SK-MEL-5 (cell line): ENCODE data around the gene CDH24. TPM values are rescaled to one million over a fixed set of nuclear protein-coding genes. Genes with fewer than 3 reads are reported as not detected.
A peak's percentile ranks its signal among the peaks of the same experiment; 100 is the strongest.
"Not testable (repeated sequence)": the region's sequence is repeated elsewhere in the genome, so short reads cannot be mapped to it uniquely, and the experiment has no call there.

Experiments
- DNase-seq: peaks from one replicate; pipeline ENCODE4 v3.0.0-alpha.2; 2016; ENCODE audit warnings: low read depth, low spot score
- in situ Hi-C: cut with HindIII; loops from 2 replicates; pipeline ENCODE4 v1.10.0; 2016; ENCODE audit warnings: low sequenced_read_pairs, high pct_unique_total_duplicates, low pct_unique_long_range_greater_than_20kb
- total RNA-seq: library from RNA; depleted of rRNA; stranded (reverse); fragments of >200 nt; shearing (Covaris generic); gene quantifications from 2 replicates; pipeline ENCODE4 v1.2.3, GENCODE V29; 2014

Gene CDH24
- total RNA-seq, 1 experiment from 2014 or later: 1.1 TPM

DNA sequence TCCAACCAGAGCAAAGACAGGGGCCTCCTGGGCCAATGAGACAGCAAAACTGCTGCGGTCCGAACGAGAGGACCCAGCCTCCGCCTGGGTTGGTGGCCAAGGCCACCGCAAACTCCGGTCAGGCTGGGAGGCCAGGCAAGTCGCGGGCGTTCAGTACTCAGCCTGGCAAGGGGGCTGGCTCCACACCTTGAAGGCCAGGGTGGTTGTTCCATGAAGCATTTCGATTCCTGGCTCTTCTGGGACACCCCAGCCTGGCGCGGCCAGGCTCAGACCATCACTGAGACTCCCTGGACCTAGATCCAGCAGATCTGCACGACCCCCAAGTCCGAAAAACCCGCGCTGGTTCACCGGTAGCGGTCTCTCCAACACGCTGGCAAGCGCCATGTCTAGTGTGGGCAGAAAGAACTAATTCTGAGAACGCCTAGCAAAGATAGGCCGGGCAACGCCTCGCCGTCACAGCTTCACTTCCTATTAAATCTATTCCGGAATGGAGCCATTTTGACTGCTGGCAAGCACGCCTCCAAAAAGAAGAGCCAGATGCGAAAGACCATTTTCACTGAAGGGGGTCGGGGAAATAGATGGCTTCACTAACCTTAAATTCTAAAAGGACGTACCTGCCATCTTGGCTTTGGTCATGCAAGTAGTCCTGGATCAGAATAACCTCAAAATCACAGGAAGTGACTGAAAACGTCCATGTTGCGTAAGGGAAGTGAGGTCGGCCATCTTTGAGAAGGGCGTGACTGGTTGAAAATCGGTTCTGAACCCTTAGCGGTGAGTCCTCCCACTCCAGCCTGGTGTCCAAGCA, 22.6 kb downstream of the CDH24 start, which contains the start of gene PSMB5:
TSS of gene PSMB5 (minus strand) at position 403 of the 805 bp plus-strand sequence. CDS start at position 384, 19 bp downstream.
- DNase-seq: peak; percentile 96
- in situ Hi-C loops: no loop called here

DNA sequence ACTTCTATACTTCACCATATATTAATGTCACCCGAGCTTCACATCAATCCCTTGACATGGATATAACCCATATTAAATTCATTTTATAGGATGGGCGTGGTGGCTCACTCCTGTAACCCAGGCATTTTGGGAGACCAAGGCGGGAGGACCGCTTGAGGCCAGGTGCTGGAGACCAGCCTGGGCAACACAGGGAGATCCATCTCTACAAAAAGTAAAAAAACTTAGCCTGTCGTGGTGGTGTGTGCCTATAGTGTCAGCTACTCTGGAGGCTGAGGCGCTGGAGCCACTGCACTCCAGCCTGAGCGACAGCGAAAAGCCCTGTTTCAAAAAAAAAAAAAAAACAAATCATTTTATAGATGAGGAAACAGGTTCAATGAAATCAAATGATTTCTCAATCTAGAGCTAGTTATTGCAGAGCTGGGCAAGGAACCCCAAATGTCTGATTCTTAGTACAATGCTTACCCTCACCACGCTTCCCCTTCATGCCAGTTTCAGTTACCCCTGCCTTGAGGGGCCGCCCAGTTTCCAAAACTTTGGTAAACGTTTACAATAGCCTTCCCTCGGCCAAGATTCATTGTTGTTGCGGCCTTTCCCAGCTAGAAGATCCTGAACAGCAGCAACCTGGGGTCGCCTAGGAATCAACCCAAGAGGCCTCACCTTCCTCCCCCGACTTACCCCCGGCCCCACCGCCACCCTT, 23.4 kb downstream of the CDH24 start:
- in situ Hi-C loops: no loop called here
- DNase-seq: no peak

DNA sequence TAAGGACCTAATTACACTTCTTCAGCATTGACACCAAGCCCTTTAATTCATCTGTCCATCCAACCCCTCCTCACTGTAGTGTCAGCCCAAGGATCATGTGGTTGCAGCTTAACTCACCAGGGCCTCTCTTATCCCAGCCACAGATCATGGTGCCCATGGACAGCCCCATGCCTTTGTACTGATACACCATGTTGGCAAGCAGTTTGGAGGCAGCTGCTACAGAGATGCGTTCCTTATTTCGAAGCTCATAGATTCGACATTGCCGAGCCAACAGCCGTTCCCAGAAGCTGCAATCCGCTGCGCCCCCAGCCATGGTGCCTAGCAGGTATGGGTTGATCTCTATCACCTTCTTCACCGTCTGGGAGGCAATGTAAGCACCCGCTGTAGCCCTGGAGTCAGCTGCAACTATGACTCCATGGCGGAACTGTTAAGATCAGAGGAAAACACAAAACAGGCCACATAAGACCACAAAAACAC, 24.0 kb downstream of the CDH24 start:
- in situ Hi-C loops: no loop called here
- DNase-seq: no peak

DNA sequence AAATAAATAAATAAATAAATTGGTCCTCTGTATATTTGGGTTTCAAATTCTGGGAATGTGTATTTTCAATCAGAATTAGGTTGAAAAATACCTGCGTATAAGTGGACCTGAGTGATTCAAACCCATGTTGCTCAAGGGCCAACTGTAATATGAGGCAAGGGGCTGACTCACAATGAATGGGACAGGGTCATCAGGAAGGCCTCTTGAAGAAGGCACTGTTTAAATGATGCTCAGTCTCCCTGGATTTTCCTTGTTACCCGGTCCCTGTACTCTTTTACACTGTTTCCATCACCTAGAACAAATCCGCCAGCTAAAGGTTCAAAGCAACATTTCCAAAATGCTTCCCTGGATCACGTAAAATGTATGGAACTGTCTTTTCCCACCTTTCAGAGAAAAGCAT, 26.4 kb downstream of the CDH24 start:
- in situ Hi-C loops: no loop called here

DNA sequence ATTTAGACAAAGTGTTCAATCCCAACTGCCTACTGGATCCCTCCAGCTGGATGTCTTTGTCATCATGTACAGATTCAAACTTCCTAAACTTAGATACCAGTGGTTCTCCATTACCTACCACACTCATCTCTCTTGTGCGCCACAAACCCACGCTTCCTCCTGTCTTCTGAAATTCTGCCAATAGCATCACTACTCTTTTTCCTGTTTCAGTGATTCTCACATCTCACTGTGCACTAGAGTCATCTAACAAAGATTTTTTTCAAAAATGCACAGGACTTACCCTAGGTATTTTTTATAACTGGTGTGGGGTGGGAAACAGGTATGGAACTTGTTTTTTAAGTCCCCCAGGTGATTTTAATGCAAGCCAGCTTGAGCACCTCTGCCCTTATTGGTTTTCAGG, 28.5 kb downstream of the CDH24 start:
- in situ Hi-C loops: no loop called here
- no peak for DNase-seq

More for the DNA sequence above, 26.4 kb downstream of the CDH24 start:
- DNase-seq: no peak

DNA sequence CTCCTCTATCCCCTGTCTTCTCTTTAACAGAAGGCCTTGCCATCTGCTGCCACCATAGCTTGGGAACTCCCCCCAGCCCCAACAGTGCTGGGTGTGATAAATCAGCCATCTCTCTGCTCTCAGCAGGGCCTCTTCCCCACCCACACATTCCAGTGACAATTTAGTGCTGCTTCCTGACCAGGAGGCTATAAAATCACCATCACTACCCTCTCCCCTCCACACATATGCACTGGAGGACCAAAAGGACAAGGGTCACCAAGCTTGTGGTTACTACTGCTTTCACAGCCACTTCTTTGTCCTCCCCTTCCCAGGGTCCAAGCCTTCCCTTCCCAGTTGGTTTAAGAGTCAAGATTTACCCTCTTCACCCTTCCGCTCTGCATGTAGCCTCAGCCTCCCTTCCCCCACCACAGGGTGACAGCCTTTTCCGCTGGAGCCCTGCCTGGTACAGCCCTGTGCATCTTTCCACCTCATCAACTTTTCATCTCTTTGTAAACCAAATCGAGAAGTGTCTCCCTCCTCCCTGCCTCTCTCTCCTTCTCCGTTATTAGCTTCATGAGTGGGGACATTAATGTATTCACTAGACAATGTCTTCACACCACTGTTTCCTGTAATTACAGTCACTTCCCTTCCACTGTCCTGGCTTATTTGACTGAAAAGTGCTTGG, 32.0 kb downstream of the CDH24 start:
- in situ Hi-C loops: no loop called here
- DNase-seq: no peak

DNA sequence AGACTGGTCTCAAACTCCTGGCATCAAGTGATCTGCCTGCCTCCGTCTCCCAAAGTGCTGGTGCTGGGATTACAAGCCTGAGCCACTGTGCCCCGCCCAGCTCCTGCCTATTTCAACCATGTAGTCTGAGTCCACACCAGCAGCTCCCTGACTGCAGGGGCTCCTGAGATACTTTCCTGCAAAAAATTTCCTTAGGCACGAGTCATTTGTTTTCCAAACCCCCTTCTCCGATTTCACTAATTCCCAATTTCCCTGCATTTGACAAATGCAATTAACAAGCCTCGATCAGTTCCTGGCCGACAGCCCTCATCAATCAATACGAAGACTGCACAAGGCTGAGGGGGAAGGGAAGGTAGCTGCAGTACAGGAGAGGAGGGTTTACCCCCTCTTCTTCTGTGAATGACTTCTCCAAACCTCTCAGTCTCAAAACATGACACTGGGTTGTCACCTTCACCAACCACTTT, 32.7 kb downstream of the CDH24 start:
- in situ Hi-C loops: no loop called here

DNA sequence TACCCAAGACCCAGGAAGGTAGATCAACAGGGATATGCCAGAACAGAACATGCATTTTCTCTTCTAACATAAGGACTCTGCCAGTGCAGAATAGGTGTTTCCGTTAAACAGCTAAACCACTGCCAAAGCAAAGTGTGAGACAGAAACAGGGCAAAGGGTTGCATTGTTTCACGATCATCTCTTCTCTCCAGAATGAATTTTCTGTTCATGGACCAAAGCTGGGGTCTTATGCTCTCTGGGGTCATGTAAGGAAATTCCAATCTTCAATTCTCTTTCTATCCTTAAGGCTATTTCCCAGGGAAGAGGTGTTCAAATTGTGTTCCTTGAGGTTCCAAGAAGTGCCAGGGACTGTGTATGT, 33.5 kb downstream of the CDH24 start:
- in situ Hi-C loops: no loop called here
- DNase-seq: no peak

More for the DNA sequence above, 32.7 kb downstream of the CDH24 start:
- DNase-seq: no peak

DNA sequence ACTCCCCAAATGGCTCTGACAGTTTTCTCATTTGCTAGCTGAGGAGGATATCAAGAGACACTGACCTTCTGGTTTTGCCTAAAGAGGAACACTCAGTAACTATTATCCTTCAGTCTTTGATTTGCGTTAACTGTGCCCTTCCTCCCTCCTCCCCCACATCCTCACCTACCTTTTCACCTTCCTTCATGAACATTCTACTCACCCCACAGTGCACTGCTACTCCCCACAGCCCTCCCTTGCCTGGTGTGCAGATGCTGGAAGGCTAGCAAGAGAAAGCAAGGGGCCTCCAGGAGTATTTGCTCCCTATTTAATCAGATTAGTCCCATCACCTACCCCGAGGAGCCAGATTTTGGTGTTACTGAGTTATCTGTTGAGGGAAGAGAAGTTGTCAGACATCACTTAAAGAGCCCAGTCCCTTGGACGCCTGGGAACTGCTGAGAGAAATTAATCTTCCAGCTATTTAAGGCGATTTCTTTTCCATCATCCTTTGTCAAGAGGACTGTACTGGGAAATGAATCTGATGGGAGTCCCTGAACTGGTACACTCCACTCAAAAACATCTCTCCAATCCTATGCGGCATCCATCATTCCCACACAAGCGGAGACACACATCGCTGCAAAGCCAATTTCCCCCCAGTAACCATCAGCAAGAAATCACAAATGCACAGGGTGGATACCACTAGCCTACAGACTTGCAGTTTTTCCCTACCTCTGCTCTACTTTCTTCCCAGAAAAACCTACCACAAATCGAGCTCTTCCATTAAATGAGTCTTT, 34.1 kb downstream of the CDH24 start:
- in situ Hi-C loops: no loop called here
- no peak for DNase-seq

DNA sequence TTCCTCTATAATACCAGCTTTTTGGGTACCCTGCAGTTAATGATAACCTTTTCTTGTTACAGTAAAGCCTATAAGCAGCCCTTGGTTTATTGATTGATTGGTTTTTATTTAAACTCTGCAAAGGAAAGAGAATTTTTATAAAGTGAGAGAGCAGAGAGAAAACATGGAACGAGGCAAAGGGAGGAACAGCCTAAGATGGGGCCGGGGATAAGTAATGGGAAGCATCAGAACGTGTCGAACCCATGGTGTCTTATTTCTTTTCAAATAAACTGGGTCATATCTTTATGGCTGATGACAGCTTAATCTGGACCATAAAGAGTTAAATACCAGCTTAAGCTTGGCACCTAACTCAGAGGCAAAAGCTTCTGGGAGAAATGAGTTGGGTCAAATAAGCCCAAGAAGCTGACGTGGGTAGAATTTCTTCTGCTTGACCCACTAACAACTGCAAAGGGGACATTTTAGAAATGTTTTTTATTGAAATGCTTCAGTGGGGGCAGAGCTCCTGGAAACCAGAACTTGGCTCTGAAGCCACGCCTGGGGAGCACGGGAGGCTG, 35.4 kb downstream of the CDH24 start:
- in situ Hi-C loops: no loop called here
- no peak for DNase-seq

DNA sequence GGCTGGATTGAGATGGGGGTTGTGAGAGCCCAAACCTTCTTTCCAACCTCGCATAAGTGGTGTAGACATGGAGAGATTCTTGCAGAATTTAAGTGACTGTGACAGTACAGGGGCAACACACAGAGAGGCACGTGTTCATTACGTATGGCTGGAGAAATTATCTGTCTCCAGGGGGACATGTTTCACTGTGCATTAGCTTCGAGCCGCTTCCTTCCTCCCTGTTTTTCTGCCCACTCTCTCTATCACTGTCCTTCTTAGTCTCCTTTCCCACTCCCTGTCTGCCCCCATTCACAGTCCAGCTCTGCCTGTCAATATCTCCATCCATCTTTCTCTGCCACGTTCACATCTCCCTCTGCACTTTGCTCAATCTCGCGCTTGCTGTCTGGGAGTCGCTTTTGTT, 35.9 kb downstream of the CDH24 start:
- in situ Hi-C loops: no loop called here
- DNase-seq: no peak

DNA sequence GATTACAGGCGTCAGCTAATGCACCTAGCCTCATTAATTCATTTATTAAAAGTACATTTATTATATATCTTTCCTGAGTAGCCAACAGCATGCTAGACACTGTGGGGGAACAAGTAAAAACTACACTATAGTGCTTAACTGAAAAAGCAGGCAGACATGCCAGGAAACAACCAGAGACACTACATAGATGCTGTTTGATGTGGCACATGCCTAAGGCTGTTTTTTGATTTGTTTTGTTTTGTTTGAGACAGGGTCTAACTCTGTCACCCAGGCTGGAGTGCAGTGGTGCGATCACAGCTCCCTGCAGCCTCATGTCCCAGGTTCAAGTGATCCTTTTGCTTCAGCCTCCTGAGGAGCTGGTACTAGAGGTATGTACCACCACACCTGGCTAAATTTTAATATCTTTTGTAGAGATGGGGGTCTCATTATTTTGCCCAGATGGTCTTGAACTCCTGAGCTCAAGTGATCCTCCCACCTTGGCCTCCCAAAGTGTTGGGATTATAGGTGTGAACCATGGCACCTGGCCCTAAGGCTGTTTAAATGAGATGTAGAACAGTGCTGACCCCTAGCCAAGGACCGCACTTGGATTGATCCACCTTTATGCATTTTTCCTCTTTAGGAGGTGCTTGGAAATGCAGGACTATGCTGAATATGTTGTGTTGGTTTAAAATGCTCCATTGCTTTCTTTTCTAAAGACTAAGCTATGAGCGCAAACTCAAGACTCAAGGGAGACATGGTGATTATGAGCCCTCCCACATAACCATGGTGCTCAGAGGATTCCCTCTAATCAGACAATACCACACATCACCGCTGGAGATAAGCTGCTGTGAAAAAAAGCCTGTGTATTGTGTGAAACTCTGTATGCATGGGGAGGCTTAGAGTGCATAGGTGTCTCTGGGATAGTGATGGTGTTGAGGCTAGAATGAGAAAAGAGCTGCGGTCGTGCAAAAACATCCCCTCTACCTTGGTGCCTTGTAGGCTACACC, 36.9 kb downstream of the CDH24 start:
- in situ Hi-C loops: no loop called here
- DNase-seq: no peak

DNA sequence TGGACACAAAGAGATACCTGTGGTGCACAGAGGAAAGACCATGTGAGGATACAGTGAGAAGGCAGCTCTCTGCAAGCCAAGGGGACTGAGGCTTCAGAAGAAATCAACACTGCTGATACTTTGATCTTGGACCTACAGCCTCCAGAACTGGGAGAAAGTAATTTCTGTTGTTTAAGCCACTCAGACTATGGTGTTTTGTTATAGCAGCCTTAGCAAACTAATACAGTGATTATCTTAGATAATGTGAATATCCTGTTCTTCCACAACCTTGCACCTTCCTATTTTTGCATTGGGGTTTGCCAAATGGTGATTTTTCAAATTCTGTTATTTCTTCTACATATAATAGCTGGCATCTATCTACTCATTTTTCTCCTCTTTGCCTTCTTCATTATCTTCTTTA, 39.2 kb downstream of the CDH24 start:
- in situ Hi-C loops: no loop called here

DNA sequence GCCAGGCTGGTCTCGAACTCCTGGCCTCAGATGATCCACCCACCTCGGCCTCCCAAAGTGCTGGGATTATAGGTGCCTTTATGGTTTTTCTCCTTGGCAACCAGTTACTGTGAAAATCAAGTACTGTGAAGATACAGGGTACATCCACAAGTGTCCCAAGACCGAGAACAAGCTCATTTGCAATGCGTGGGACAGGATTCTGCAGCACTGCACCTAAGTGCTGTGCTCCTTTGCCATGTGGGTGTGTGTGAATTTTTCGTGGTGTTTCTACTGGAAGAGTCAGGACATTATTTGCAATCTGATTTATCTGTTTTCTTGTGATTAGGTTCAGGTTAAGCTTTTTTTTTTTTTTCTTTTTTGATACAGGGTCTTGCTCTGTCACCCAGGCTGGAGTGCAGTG, 40.2 kb downstream of the CDH24 start:
- in situ Hi-C loops: no loop called here
- DNase-seq: no peak

More for the DNA sequence above, 39.2 kb downstream of the CDH24 start:
- DNase-seq: no peak

DNA sequence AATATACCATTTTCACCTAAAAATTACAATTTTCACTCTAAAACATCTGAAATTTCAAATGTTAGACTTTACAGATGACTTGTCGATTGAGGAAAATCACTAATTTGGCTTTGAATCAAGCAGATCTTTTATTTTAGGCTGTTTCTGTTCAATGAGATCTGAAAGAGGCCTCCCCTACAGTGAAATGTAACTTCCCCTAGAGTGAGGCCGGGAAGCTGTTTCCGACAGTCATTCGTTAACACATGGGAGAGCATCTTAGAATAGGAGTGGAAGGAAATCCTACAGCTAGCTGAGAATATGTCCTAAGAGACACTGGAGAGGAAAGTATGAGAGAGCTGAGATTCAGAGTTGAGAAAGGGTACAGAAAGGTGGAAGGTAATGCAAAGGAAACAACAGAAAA, 41.7 kb downstream of the CDH24 start:
- in situ Hi-C loops: no loop called here
- no peak for DNase-seq

DNA sequence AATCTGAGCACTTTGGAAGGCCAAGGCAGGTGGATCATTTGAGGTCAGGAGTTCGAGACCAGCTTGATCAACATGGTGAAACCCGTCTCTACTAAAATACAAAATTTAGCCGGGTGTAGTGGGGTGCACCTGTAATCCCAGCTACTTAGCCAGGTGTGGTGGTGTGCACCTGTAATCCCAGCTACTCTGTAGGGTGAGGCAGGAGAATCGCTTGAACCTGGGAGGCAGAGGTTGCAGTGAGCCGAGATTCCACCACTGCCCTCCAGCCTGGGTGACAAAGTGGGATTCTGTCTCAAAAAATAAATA, 43.6 kb downstream of the CDH24 start:
- in situ Hi-C loops: not testable (repeated sequence)

More for the DNA sequence above, 43.6 kb downstream of the CDH24 start:
- not testable (repeated sequence) for DNase-seq
